Breast epithelium (tissue), 4 donors: ENCODE data around the gene KRT23. TPM values are rescaled to one million over a fixed set of nuclear protein-coding genes. Genes with fewer than 3 reads are reported as not detected.

ENCODE experiments used
- DNase-seq, 2 donors: peaks; one replicate each; pipeline ENCODE4 v3.0.0-alpha.2; 2019; ENCODE audit warnings: low spot score in 2 of 2
- H3K27ac ChIP-seq, 2 donors: fragments of 200-600 bp; sonication (generic) in 1 of 2; one replicate each; pipeline ENCODE4 v1.5.1; 2016 to 2019; ENCODE audit warnings: mild to moderate bottlenecking in 1 of 2
- H3K27me3 ChIP-seq, 2 donors: fragments of 200-600 bp; sonication (generic) in 1 of 2; one replicate each; pipeline versions ENCODE4 v1.5.1 to v1.6.0; 2017 to 2019; ENCODE audit warnings: control low read depth in 1 of 2, mild to moderate bottlenecking in 1 of 2
- H3K36me3 ChIP-seq: fragments of 200-600 bp; one replicate; pipeline ENCODE4 v1.5.1; 2019
- H3K4me1 ChIP-seq, 2 donors: fragments of 200-600 bp; sonication (generic); one replicate each; pipeline ENCODE4 v1.5.1; 2016 to 2019; ENCODE audit warnings: control low read depth in 1 of 2
- H3K4me3 ChIP-seq, 3 donors: fragments of 200-600 bp; sonication (generic); 1 replicate in 2 of 3; 2 replicates in 1 of 3; pipeline ENCODE4 v1.5.1; 2016 to 2019; ENCODE audit warnings: mild to moderate bottlenecking in 3 of 3, moderate library complexity in 2 of 3
- H3K9me3 ChIP-seq, 2 donors: fragments of 200-600 bp; sonication (generic) in 1 of 2; one replicate each; pipeline ENCODE4 v1.5.1; 2016 to 2019; ENCODE audit warnings: control low read depth in 1 of 2
- POLR2A ChIP-seq: fragments of 450-650 bp; IDR thresholded peaks from one replicate; pipeline ENCODE4 v1.6.1; 2016; ENCODE audit warnings: antibody characterized with exemption, mild to moderate bottlenecking, moderate library complexity
- POLR2AphosphoS5 ChIP-seq, 3 donors: sonication (generic); formaldehyde crosslinking; IDR thresholded peaks; one replicate each; pipeline ENCODE4 v1.6.1; 2017; ENCODE audit warnings: antibody characterized with exemption in 3 of 3
- intact Hi-C: fragments of 100-400 bp; cut with DNase I; formaldehyde crosslinking; loops from one replicate; pipeline ENCODE4 v1.15.1; 2023; ENCODE audit warnings: low total_unique reads
- total RNA-seq, 3 donors: library from RNA; depleted of rRNA; stranded (reverse); fragments of >200 nt; gene quantifications; one replicate each; pipeline ENCODE4 v1.1.0, GENCODE V29; 2016
- TF ChIP-seq, protein P1 (sequence below), 3 donors: fragments of 450-650 bp; IDR thresholded peaks; one replicate each; pipeline ENCODE4 v1.5.1; 2016 to 2017; ENCODE audit warnings: antibody characterized with exemption in 3 of 3, mild to moderate bottlenecking in 3 of 3, moderate library complexity in 3 of 3

Gene KRT23
- total RNA-seq, 3 donors from 2014 or later, result 37.7 to 57.5 TPM; not detected in 1

DNA sequence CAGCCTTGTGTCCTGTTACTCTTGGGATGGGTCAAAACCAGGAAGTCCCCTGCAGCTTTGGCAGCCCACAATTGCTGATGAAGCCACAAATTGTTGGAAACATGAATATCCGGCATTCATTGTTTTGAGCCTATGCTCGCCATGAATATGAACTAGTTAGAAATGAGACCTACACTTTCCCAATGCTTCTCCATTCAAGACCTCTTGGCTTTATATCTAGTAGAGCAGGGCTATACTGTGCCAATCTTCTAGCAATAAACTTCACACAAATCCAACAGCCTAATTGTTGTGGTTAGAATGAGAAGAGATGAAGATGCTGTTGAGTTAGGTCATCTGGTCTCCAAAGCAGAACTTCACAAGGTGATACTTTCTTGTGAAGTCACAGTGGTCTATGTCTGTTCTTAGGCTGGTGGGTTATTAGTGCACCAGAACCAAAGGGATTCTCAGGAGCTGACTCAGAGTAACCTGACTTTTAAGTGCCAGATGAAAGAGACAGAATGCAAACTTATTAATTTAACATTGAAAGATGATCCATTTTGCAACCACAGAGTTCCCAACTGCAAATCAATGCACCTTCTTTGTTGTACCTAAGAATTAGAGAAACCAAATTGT lies 13.7 kb upstream of the KRT23 start:
- no peak overlapping the region for H3K4me3 ChIP-seq
- TF ChIP-seq POLR2AphosphoS5 (IDR thresholded peaks at IDR 0.05) (no peak), POLR2A (no peak)
- TF ChIP-seq, protein P1, sequence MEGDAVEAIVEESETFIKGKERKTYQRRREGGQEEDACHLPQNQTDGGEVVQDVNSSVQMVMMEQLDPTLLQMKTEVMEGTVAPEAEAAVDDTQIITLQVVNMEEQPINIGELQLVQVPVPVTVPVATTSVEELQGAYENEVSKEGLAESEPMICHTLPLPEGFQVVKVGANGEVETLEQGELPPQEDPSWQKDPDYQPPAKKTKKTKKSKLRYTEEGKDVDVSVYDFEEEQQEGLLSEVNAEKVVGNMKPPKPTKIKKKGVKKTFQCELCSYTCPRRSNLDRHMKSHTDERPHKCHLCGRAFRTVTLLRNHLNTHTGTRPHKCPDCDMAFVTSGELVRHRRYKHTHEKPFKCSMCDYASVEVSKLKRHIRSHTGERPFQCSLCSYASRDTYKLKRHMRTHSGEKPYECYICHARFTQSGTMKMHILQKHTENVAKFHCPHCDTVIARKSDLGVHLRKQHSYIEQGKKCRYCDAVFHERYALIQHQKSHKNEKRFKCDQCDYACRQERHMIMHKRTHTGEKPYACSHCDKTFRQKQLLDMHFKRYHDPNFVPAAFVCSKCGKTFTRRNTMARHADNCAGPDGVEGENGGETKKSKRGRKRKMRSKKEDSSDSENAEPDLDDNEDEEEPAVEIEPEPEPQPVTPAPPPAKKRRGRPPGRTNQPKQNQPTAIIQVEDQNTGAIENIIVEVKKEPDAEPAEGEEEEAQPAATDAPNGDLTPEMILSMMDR (IDR thresholded peaks at IDR 0.05), result no peak
- intact Hi-C loops, result no loop called here
- H3K9me3 ChIP-seq, result no peaks in the 10 kb centered on the region
- no peak for DNase-seq
- H3K27me3 ChIP-seq, result no peaks in the 10 kb centered on the region
- H3K27ac ChIP-seq, result no peak overlapping the region
- H3K4me1 ChIP-seq, result no peaks in the 10 kb centered on the region
- no peaks in the 10 kb centered on the region for H3K36me3 ChIP-seq

DNA sequence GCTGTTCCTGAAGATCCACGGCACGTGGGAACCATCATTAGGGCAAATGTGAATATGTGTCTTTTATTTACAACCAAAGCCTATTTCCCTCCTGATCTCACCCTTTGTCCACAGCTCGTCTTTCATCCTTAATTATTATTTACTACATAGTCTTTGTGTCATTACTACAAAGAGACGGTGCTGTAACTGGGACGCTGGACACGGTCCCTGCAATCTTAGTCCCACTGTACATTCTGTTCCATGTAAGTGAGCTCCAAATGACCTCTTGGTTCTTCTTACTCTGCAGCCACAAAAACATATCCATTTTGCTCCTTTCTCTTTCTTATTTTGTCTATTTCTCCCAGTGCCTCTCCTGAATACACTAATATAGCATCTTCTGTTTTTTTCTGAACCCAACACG lies 12.7 kb upstream of the KRT23 start:
- H3K4me1 ChIP-seq, result no peaks in the 10 kb centered on the region
- TF ChIP-seq, protein P1 (IDR thresholded peaks at IDR 0.05), result no peak
- TF ChIP-seq POLR2AphosphoS5 (IDR thresholded peaks at IDR 0.05), result no peak
- H3K27me3 ChIP-seq, result no peaks in the 10 kb centered on the region
- H3K4me3 ChIP-seq, result no peak overlapping the region
- no peak for DNase-seq
- no peaks in the 10 kb centered on the region for H3K36me3 ChIP-seq
- intact Hi-C loops, result no loop called here
- no peaks in the 10 kb centered on the region for H3K9me3 ChIP-seq
- H3K27ac ChIP-seq, result no peak overlapping the region

DNA sequence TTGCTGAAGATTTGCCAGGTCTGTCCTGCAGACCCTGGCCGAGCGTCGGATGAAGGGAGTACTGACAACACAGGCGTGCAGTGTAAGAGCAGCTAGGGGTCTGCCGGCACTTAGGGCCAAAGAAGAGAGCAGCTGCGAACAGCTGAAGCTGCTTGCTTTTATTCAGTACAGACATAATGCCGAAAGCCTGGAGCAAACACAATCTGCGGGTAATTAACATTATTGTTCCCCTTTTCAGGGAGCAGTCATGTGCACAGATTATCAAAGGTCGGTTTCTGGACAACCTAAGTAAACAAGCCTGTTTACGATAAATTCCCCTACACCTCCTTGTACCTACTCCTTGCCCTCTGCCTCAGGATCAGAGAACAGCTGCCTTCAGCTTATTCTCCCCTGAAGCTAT lies 12.0 kb upstream of the KRT23 start:
- Histone ChIP-seq H3K4me1 (no peaks in the 10 kb centered on the region), H3K36me3 (no peaks in the 10 kb centered on the region), H3K27me3 (no peaks in the 10 kb centered on the region), H3K9me3 (no peaks in the 10 kb centered on the region), H3K4me3 (no peak overlapping the region), H3K27ac (no peak overlapping the region)
- no peak for DNase-seq
- TF ChIP-seq, protein P1 (IDR thresholded peaks at IDR 0.05), result no peak
- TF ChIP-seq POLR2A (no peak), POLR2AphosphoS5 (IDR thresholded peaks at IDR 0.05) (no peak)
- intact Hi-C loops, result no loop called here

DNA sequence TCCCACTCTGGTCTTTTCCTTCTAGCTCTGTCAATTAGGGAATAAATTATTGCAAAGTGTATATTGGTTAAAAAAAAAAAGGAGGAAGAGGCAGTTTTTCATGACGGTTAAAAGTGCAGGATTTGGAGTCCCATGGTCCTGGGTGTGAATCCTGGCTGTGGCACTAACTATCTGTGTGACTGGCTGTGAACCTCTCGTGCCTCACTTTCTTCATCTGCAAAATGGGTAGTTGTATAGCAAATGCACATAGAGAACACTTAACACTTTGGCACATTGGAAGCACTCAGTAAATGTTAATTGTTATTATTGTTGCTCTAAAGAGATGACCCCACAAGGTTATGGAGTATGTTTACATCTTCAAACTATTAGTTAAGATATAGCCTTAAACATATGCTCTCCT lies 10.5 kb upstream of the KRT23 start:
- H3K27me3 ChIP-seq, result no peaks in the 10 kb centered on the region
- no peak overlapping the region for H3K4me3 ChIP-seq
- intact Hi-C loops, result no loop called here
- H3K9me3 ChIP-seq, result no peaks in the 10 kb centered on the region
- no peak for TF ChIP-seq POLR2AphosphoS5 (IDR thresholded peaks at IDR 0.05)
- no peak for TF ChIP-seq POLR2A
- TF ChIP-seq, protein P1 (IDR thresholded peaks at IDR 0.05), result no peak
- no peak for DNase-seq
- no peaks in the 10 kb centered on the region for H3K4me1 ChIP-seq
- H3K36me3 ChIP-seq, result no peaks in the 10 kb centered on the region
- H3K27ac ChIP-seq, result no peak overlapping the region

DNA sequence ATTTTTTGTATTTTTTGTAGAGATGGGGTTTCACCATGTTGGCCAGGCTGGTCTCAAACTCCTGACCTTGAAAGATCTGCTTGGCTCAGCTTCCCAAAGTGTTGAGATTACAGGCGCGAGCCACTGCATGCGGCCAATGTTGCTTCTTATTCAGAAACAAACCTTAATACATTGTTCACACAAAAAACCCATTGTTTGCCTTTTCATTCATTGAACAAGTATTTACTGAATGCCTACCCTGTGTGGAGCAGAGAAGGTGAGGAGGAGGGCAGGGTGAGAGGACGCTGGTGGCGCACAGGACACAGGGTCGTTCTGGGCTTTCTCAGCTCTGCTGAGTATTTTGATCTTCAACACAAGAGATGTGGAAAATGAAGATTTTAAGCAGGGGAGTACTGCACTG lies 8.0 kb upstream of the KRT23 start:
- Histone ChIP-seq H3K4me3 (no peak overlapping the region), H3K36me3 (no peaks in the 10 kb centered on the region), H3K9me3 (no peaks in the 10 kb centered on the region), H3K4me1 (no peaks in the 10 kb centered on the region), H3K27ac (no peak overlapping the region), H3K27me3 (no peaks in the 10 kb centered on the region)
- DNase-seq, result no peak
- TF ChIP-seq POLR2AphosphoS5 (IDR thresholded peaks at IDR 0.05), result no peak
- TF ChIP-seq POLR2A, result no peak
- intact Hi-C loops, result no loop called here

DNA sequence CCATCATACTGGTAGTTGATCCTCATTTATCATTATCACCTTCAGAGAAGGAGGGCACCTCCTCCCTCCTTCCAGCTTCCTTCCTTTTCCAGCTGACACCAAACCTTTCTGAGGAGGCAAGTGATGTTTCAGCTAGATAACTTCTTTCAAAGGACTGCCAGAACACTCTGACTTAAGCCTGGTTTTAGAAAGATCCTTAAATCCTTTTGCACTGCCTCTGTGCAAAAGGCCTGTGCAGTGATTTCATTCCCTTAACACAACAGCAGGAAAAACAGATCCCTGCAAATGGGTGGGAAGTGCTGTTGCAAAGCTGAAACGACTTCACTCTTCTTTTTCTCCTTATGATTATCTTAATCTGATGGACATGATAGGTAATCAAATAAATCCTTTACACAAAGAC lies 7.1 kb upstream of the KRT23 start:
- intact Hi-C loops, result no loop called here
- H3K27ac ChIP-seq, result no peak overlapping the region
- no peaks in the 10 kb centered on the region for H3K27me3 ChIP-seq
- H3K9me3 ChIP-seq, result no peaks in the 10 kb centered on the region
- no peaks in the 10 kb centered on the region for H3K4me1 ChIP-seq
- no peaks in the 10 kb centered on the region for H3K36me3 ChIP-seq
- H3K4me3 ChIP-seq, result no peak overlapping the region
- DNase-seq, result no peak
- TF ChIP-seq POLR2AphosphoS5 (IDR thresholded peaks at IDR 0.05) (no peak), POLR2A (no peak)
- TF ChIP-seq, protein P1 (IDR thresholded peaks at IDR 0.05), result no peak
